IPS DF 6.9 (cell line): ENCODE measurements around the gene TNFSF4.

ENCODE experiments used
- DNase-seq: peaks from one replicate; pipeline ENCODE4 v3.0.0-alpha.2; 2013; ENCODE audit warnings: low read depth, low spot score
- H3K27ac ChIP-seq: one replicate; pipeline ENCODE4 v1.5.1; 2013; ENCODE audit warnings: low read length, control low read depth
- H3K27me3 ChIP-seq: 2 replicates; pipeline ENCODE4 v1.6.1; 2013; ENCODE audit warnings: mild to moderate bottlenecking, low read length; ENCODE audit not compliant: control insufficient read depth, insufficient read depth
- H3K36me3 ChIP-seq: 2 replicates; pipeline ENCODE4 v1.6.1; 2013; ENCODE audit warnings: low read length; ENCODE audit not compliant: control insufficient read depth, insufficient read depth
- H3K4me1 ChIP-seq: 2 replicates; pipeline ENCODE4 v1.6.1; 2013; ENCODE audit warnings: low read length; ENCODE audit not compliant: control insufficient read depth, insufficient read depth
- H3K4me3 ChIP-seq: 2 replicates; pipeline ENCODE4 v1.5.1; 2013; ENCODE audit warnings: mild to moderate bottlenecking, low read length
- H3K9me3 ChIP-seq: 2 replicates; pipeline ENCODE4 v1.6.1; 2013; ENCODE audit warnings: low read length, inconsistent platforms; ENCODE audit not compliant: control insufficient read depth, insufficient read depth
- WGBS: extraction: QIAGEN DNeasy Blood & Tissue Kit; methylation state at CpG from one replicate; pipeline ENCODE4 v1.1.7; 2013; ENCODE audit warnings: mixed read lengths, missing lambda C conversion rate; ENCODE audit not compliant: insufficient read length, insufficient coverage; 5-methylcytosine and 5-hydroxymethylcytosine counted together

TNFSF4 gene

DNA sequence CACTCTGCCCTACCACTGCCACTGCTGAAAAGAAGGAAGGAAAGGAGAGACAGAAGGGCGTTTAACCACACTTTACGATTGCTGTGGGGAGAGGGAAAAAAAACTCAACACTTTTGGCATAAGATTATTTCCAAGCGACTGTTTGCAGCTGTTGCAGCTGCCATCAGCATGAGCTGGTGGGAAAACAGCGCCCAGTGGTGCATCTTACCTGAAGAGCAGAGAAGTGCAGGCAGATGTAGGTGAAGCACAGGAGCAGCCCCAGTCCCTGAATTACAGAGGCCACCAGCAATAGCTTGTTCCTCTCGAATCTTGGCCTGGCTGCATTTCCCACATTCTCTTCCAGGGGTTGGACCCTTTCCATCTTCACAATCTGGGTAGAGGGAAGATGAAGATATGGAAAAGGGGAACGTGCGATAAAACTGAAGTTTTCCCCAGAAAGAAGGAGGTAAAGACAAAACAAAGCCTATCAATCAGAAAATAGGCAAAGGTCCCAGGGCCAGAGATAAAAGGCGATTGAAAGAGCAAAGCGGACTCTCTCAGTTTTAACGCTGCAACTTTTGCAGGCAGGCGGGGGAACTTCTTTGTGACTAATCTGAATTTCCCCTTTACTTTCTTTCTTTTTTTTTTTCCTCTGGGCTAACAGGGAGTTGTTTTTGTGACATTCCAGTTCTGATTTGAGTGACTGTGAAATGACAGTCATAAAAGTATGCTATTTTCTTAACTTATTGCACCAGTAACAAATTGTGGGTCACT lies at the start of gene TNFSF4:
Gene TNFSF4 (minus strand): TSS at position 516 of the 753 bp plus-strand sequence. CDS start 155 bp downstream, at position 361.
- Histone ChIP-seq H3K27me3 (peaks cover 10% of the 10 kb centered on the region; the same call in 1 of the 2 replicates), H3K4me3 (no peak within 1 kb of the TSS), H3K36me3 (no peaks in the 10 kb centered on the region), H3K4me1 (no peaks in the 10 kb centered on the region; the same call in 1 of the 2 replicates), H3K27ac (no peak within 1 kb of the TSS), H3K9me3 (no peaks in the 10 kb centered on the region)
- no CpG with 5 or more reads among the region's 11 CpGs for WGBS
- DNase-seq: no peak

GRCh38 chr1:173255214-173255813 lies 48.2 kb upstream of the TNFSF4 start:
- DNase-seq: peak; percentile 29
- Histone ChIP-seq H3K36me3 (no peaks in the 10 kb centered on the region), H3K27ac (no peak overlapping the region), H3K27me3 (no peaks in the 10 kb centered on the region), H3K4me3 (no peak overlapping the region), H3K9me3 (no peaks in the 10 kb centered on the region), H3K4me1 (no peaks in the 10 kb centered on the region)
- no CpG with 5 or more reads among the region's 3 CpGs for WGBS

DNA sequence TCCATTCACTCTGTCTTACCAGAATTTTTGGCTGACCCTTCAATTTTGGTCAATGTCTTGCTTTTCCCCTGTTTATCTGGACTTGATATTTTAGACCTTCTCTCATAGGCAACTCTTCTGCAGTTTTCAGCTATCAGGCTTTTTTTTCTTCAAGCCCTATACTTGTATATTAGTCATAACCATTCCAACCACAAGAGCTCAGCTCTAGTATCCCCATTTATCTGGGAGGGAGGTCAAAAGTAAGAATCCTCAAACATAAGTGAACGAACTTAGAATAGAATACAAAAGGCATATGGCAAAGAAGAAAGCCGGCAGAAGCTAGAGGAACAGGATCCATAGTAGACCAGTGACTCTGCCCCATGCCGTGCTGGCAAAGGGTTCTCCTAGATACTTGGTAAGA lies 45.9 kb upstream of the TNFSF4 start:
- H3K4me3 ChIP-seq: no peak overlapping the region
- no peaks in the 10 kb centered on the region for H3K27me3 ChIP-seq
- no peaks in the 10 kb centered on the region for H3K36me3 ChIP-seq
- H3K9me3 ChIP-seq: no peaks in the 10 kb centered on the region
- no CpG with 5 or more reads among the region's 3 CpGs for WGBS
- H3K4me1 ChIP-seq: no peaks in the 10 kb centered on the region
- no peak for DNase-seq
- H3K27ac ChIP-seq: no peak overlapping the region

DNA sequence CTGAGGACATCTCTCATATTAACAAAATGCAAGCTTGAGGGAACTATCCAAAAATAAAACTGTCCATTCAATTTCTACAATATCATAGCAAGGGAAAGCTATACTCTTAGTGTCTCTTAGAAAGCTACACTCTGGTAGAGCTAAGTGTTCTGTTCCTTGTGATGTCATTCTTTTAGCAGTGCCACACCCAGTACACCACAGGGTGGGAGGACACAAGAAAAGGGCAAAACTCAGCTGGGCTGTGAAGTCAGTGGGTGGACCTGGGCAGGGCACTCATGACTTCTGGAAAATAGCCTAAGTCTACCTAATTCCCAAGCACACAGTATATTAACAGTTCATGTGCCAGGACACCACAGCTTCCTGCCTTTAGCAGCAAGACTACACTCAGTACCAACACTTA lies 42.2 kb upstream of the TNFSF4 start:
- Histone ChIP-seq H3K9me3 (no peaks in the 10 kb centered on the region), H3K4me1 (no peaks in the 10 kb centered on the region), H3K36me3 (no peaks in the 10 kb centered on the region), H3K27me3 (no peaks in the 10 kb centered on the region), H3K4me3 (no peak overlapping the region), H3K27ac (no peak overlapping the region)
- DNase-seq: no peak

GRCh38 chr1:173248247-173248940 lies 41.3 kb upstream of the TNFSF4 start:
- Histone ChIP-seq H3K27ac (no peak overlapping the region), H3K9me3 (no peaks in the 10 kb centered on the region), H3K4me3 (no peak overlapping the region), H3K27me3 (no peaks in the 10 kb centered on the region), H3K36me3 (no peaks in the 10 kb centered on the region), H3K4me1 (no peaks in the 10 kb centered on the region)
- no CpG with 5 or more reads among the region's 6 CpGs for WGBS
- no peak for DNase-seq

- H3K4me3 ChIP-seq: no peak overlapping the region
Measured at GRCh38 chr1:173245892-173246291, 38.8 kb upstream of the TNFSF4 start.

DNA sequence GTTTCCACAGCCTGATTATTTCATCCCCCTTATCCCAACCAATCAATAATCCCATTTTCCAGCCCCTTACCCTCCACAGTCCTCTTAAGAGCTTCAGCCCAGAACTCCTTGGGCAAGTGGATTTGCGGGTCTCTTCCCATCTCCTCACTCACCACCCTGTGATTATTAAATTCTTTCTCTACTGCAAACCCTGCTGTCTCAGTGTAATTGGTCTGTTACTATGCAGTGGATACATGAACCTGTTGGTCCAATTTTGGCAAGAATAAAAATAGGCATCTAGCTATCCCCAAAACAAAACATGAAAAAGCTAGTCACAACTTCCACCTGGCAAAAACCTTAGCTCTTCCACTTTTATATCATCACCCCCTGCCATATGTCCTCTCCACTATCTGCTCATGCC lies 36.2 kb upstream of the TNFSF4 start:
- Histone ChIP-seq H3K36me3 (no peaks in the 10 kb centered on the region), H3K27ac (no peak overlapping the region), H3K4me3 (no peak overlapping the region), H3K27me3 (no peaks in the 10 kb centered on the region), H3K4me1 (no peaks in the 10 kb centered on the region), H3K9me3 (no peaks in the 10 kb centered on the region)
- no peak for DNase-seq
- no CpG with 5 or more reads among the region's 1 CpG for WGBS

More at GRCh38 chr1:173245892-173246291, 38.8 kb upstream of the TNFSF4 start:
- no peaks in the 10 kb centered on the region for H3K9me3 ChIP-seq
- H3K27ac ChIP-seq: no peak overlapping the region
- H3K27me3 ChIP-seq: no peaks in the 10 kb centered on the region
- H3K36me3 ChIP-seq: no peaks in the 10 kb centered on the region
- DNase-seq: no peak
- no peaks in the 10 kb centered on the region for H3K4me1 ChIP-seq

- no peaks in the 10 kb centered on the region for H3K36me3 ChIP-seq
- no peaks in the 10 kb centered on the region for H3K27me3 ChIP-seq
- no peaks in the 10 kb centered on the region for H3K9me3 ChIP-seq
- H3K4me1 ChIP-seq: no peaks in the 10 kb centered on the region
- H3K4me3 ChIP-seq: no peak overlapping the region
- no peak overlapping the region for H3K27ac ChIP-seq
- no peak for DNase-seq
- no CpG with 5 or more reads among the region's 6 CpGs for WGBS
Measured at GRCh38 chr1:173241528-173242347, 34.6 kb upstream of the TNFSF4 start.

DNA sequence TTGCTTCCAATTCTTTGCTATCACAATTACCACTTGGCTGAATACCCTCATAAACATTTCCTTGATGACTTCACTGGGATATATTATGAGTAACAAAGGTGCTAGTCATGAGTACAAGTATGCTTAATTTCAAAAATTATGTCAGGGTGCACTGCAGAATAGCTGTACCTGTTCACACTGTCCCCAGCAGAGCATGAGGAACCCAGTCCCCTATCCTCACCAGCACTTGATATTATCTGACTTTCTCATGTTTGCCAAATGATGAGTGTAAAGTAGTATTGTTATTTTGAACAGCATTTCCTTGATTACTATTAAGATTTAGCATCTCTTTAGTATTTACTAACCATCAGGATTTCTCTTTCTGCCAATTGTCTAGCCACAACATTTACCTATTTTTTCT lies 33.5 kb upstream of the TNFSF4 start:
- Histone ChIP-seq H3K4me3 (no peak overlapping the region), H3K36me3 (no peaks in the 10 kb centered on the region), H3K9me3 (no peaks in the 10 kb centered on the region), H3K27ac (no peak overlapping the region), H3K27me3 (no peaks in the 10 kb centered on the region), H3K4me1 (no peaks in the 10 kb centered on the region)
- no peak for DNase-seq

DNA sequence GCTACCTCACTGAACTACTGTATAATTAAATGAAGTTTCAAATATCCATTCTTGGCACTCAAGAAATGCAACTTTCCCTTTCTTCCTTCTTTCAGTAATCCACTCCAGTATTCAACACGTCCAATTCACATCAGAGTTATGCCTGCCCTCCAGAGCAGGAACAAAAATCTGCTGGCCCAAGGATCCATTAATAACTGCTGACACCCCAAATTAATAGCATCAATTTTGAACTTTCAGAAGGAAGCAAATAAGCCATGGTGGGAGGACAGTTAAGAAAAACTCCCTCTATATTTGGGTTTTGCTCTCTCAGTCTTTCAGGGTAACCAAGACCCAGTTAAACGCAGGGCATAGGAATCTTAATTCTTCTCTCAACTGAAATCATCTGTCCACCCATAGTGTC lies 31.9 kb upstream of the TNFSF4 start:
- Histone ChIP-seq H3K27ac (no peak overlapping the region), H3K4me1 (no peaks in the 10 kb centered on the region), H3K27me3 (no peaks in the 10 kb centered on the region), H3K36me3 (no peaks in the 10 kb centered on the region), H3K9me3 (no peaks in the 10 kb centered on the region), H3K4me3 (no peak overlapping the region)
- DNase-seq: no peak
- no CpG with 5 or more reads among the region's 2 CpGs for whole genome bisulfite sequencing
